ENCODE data around the gene SLC23A3.

The SLC23A3 gene

GRCh38 chr2:219133976-219134375 is 35.9 kb downstream of the SLC23A3 start:
- no peak for DNase-seq

- DNase-seq: no peak
Measured at GRCh38 chr2:219131744-219132143, 38.1 kb downstream of the SLC23A3 start.

GRCh38 chr2:219131327-219131726 is 38.5 kb downstream of the SLC23A3 start:
- DNase-seq: no peak

GRCh38 chr2:219129589-219129988 is 40.2 kb downstream of the SLC23A3 start:
- DNase-seq: no peak

GRCh38 chr2:219128396-219128795 is 41.4 kb downstream of the SLC23A3 start:
- DNase-seq: no peak

GRCh38 chr2:219127037-219127635 is 42.7 kb downstream of the SLC23A3 start:
- DNase-seq: no peak

- no peak for DNase-seq
Measured at GRCh38 chr2:219126555-219126954, 43.3 kb downstream of the SLC23A3 start.

GRCh38 chr2:219125886-219126270 is 44.0 kb downstream of the SLC23A3 start:
- DNase-seq: no peak

GRCh38 chr2:219125225-219125885 is 44.5 kb downstream of the SLC23A3 start:
- DNase-seq: no peak

- peak; percentile 10 for DNase-seq
Measured at GRCh38 chr2:219124381-219125110, 45.3 kb downstream of the SLC23A3 start.

- DNase-seq: no peak
Measured at GRCh38 chr2:219123356-219124135, 46.3 kb downstream of the SLC23A3 start.

GRCh38 chr2:219122202-219122980 is 47.4 kb downstream of the SLC23A3 start:
- no peak for DNase-seq

GRCh38 chr2:219120082-219120481 is 49.7 kb downstream of the SLC23A3 start:
- DNase-seq: no peak

GRCh38 chr2:219119422-219120043 is 50.3 kb downstream of the SLC23A3 start:
- DNase-seq: peak; percentile 56

GRCh38 chr2:219118504-219118903 is 51.3 kb downstream of the SLC23A3 start:
- no peak for DNase-seq

GRCh38 chr2:219116776-219117646 is 52.8 kb downstream of the SLC23A3 start:
- no peak for DNase-seq

GRCh38 chr2:219112651-219113338 is 57.0 kb downstream of the SLC23A3 start:
- peak; percentile 24 for DNase-seq

- DNase-seq: no peak
Measured at GRCh38 chr2:219112062-219112406, 57.8 kb downstream of the SLC23A3 start.

All from activated CD4-positive, alpha-beta T cell treated with anti-CD3 and anti-CD28 coated beads, Interleukin-2, amount 50 U/mL, for 16 hours (primary cell).